HepG2 (cell line): ENCODE results near the gene HCFC1. TPM values are rescaled to one million over a fixed set of nuclear protein-coding genes. Genes with fewer than 3 reads are reported as not detected.

Experiments used
- EHMT2 ChIP-seq: fragments of 200-600 bp; sonication (generic); IDR thresholded peaks from 2 replicates; pipeline ENCODE4 v1.7.0; 2017; ENCODE audit warnings: antibody characterized with exemption, low read depth, low read length, borderline replicate concordance
- FOXK2 ChIP-seq: fragments of 450-650 bp; IDR thresholded peaks from 2 replicates; pipeline ENCODE4 v1.6.1; 2016
- TFDP2 ChIP-seq: sonication (generic); formaldehyde crosslinking; IDR thresholded peaks from 2 replicates; pipeline ENCODE4 v1.4.0; 2020; ENCODE audit warnings: missing genetic modification reagents
- TOPORS ChIP-seq: sonication (generic); formaldehyde crosslinking; IDR thresholded peaks from 2 replicates; pipeline ENCODE4 v1.8.0; 2023; ENCODE audit warnings: mild to moderate bottlenecking, missing genetic modification reagents
- ZKSCAN1 ChIP-seq: fragments of 150-350 bp; IDR thresholded peaks from 2 replicates; pipeline ENCODE4 v1.6.1; 2014; ENCODE audit warnings: low read length
- ZNF768 ChIP-seq: sonication (generic); formaldehyde crosslinking; IDR thresholded peaks from 2 replicates; pipeline ENCODE4 v1.4.0; 2020; ENCODE audit warnings: missing genetic modification reagents
- polyA plus RNA-seq, 8 experiments: library from polyadenylated mRNA; depleted of rRNA in 3 of 8; stranded (reverse) in 7 of 8; unstranded in 1 of 8; fragments of >200 nt; fragmentation: Illumina TruSeq in 4 of 8; extraction: Trizol in 4 of 8; gene quantifications; 2 replicates each; pipeline versions ENCODE4 v1.2.1 to v1.2.3, GENCODE V29; 2011 to 2016; ENCODE audit warnings: low read depth in 4 of 8, missing spikeins in 1 of 8, mixed read lengths in 1 of 8; ENCODE audit not compliant: insufficient read depth in 1 of 8
- total RNA-seq, 5 experiments: library from RNA; depleted of rRNA; stranded (reverse); fragments of >200 nt; fragmentation: Illumina TruSeq; extraction: Trizol; gene quantifications; 2 replicates each; pipeline ENCODE4 v1.2.3, GENCODE V29; 2016; ENCODE audit warnings: low read depth in 1 of 5
- TF ChIP-seq, protein P1 (sequence below): sonication (generic); formaldehyde crosslinking; conservative IDR thresholded peaks from 2 replicates; pipeline ENCODE4 v1.4.0; 2020; ENCODE audit warnings: mild to moderate bottlenecking, missing genetic modification reagents, moderate library complexity
- TF ChIP-seq, protein P2 (sequence below): sonication (generic); formaldehyde crosslinking; IDR thresholded peaks from 2 replicates; pipeline ENCODE4 v1.4.0; 2020; ENCODE audit warnings: missing genetic modification reagents

The HCFC1 gene
- total and polyA plus RNA-seq, 2 of the 13 experiments (the other 11 are each of a cell fraction or from before 2014, with no cell fraction given), result 5.8 to 17.8 TPM

DNA sequence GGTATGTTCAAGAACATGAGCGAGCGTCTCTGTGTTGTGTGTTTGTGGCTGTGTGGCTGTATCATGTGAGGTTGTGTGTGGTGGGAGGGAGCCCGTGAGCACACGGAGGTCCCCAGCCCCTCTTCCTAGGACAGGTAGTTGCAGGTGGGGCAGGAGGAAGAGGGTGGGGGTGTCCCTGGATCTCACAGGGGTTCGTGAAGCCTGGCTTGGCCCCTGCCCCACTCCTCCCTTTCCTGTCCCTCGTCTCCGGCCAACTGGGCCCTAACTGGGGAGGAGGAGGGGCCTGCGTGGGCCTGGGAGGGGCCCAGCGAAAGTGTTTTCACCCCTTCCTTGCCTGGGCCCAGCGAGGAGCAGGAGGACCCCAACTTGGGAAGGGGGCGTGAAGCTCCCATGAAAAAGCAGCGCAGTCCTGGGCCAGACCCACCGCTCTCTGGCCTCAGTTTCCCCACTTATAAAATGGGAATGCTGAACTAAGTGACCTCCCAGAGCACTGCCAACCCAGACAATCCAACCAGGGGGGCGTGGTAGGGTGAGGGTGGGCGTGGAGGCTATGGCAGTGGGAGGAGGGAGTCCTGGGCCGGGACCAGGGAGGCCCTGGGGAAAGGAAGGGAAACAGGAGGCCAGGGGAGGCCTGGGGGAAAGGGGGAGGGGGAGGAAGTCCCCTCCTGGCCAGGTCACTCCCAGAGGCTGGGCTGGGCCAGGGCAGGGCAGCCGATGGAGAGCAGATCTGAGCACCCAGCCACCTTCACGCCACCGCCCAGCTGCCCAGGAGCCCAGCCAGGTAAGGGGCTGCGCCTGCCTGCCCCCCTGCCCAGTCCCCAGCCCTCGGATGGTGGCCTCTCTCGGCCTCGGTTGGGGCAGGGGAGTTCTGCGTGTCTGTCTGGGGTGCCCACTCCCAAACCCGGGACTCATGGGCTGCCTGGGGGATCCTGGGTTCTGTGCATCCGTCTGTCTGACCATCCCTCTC, 67.3 kb downstream of the HCFC1 start, which contains the start of gene AVPR2 (continued):
- TF ChIP-seq TFDP2 (CRISPR knock-in tag), result no peak
- TF ChIP-seq, protein P1, sequence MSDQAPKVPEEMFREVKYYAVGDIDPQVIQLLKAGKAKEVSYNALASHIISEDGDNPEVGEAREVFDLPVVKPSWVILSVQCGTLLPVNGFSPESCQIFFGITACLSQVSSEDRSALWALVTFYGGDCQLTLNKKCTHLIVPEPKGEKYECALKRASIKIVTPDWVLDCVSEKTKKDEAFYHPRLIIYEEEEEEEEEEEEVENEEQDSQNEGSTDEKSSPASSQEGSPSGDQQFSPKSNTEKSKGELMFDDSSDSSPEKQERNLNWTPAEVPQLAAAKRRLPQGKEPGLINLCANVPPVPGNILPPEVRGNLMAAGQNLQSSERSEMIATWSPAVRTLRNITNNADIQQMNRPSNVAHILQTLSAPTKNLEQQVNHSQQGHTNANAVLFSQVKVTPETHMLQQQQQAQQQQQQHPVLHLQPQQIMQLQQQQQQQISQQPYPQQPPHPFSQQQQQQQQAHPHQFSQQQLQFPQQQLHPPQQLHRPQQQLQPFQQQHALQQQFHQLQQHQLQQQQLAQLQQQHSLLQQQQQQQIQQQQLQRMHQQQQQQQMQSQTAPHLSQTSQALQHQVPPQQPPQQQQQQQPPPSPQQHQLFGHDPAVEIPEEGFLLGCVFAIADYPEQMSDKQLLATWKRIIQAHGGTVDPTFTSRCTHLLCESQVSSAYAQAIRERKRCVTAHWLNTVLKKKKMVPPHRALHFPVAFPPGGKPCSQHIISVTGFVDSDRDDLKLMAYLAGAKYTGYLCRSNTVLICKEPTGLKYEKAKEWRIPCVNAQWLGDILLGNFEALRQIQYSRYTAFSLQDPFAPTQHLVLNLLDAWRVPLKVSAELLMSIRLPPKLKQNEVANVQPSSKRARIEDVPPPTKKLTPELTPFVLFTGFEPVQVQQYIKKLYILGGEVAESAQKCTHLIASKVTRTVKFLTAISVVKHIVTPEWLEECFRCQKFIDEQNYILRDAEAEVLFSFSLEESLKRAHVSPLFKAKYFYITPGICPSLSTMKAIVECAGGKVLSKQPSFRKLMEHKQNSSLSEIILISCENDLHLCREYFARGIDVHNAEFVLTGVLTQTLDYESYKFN (CRISPR knock-in tag), result no peak
- no peak for TF ChIP-seq FOXK2
- TF ChIP-seq ZNF768 (CRISPR knock-in tag), result no peak
- no peak for TF ChIP-seq TOPORS (CRISPR knock-in tag)
- no peak for TF ChIP-seq EHMT2
- TF ChIP-seq, protein P2, sequence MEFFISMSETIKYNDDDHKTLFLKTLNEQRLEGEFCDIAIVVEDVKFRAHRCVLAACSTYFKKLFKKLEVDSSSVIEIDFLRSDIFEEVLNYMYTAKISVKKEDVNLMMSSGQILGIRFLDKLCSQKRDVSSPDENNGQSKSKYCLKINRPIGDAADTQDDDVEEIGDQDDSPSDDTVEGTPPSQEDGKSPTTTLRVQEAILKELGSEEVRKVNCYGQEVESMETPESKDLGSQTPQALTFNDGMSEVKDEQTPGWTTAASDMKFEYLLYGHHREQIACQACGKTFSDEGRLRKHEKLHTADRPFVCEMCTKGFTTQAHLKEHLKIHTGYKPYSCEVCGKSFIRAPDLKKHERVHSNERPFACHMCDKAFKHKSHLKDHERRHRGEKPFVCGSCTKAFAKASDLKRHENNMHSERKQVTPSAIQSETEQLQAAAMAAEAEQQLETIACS, result no peak
- no peak for TF ChIP-seq ZKSCAN1
